ENCODE data around the gene MRM3. TPM values are rescaled to one million over a fixed set of nuclear protein-coding genes. Genes with fewer than 3 reads are reported as not detected.

The MRM3 gene
- total and polyA plus RNA-seq, 2 of the 4 experiments (the other 2 are of a cell fraction): 9.0 to 15.2 TPM

DNA sequence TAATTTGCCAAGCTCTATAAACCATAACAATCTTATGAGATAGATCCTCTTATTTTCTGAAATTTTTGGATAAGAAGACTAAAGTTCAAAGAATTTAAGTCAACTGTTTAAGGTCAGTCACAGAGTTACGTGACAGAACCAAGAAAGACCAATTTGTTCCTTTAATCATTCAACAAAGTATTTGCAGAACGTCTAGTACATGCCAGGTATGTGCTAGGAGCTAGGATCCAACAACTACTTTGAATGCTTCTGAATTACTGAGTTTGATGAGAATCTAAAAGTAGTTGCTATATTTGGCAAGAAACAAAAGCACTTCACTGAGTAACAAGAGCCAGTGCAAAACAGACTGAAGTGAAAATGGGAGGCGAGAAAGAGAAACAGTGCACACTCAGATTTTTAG lies 15.1 kb upstream of the MRM3 start:
- dilution Hi-C loops (cut with HindIII; ENCODE audit: low sequenced_read_pairs, unreplicated experiment): no loop called here
- Histone ChIP-seq H2BK5ac (ENCODE audit: low read depth, low read length, poor library complexity, severe bottlenecking) (no peak overlapping the region), H4K91ac (ENCODE audit: insufficient read depth, low read depth, low read length) (no peak overlapping the region), H3K4me3 (ENCODE audit: insufficient read depth, low read depth, low read length) (no peak overlapping the region), H3K9me1 (ENCODE audit: insufficient read depth, low read length) (no peaks in the 10 kb centered on the region), H2BK20ac (ENCODE audit: low read depth, low read length) (no peak overlapping the region), H3K27me3 (ENCODE audit: control insufficient read depth, insufficient read depth, low read length) (no peaks in the 10 kb centered on the region), H3K9me3 (ENCODE audit: control insufficient read depth, insufficient read depth, low read length) (no peaks in the 10 kb centered on the region), H2BK15ac (ENCODE audit: low read depth, low read length) (no peak overlapping the region), H3K36me3 (ENCODE audit: control insufficient read depth, insufficient read depth, low read length) (peaks cover 43% of the 10 kb centered on the region), H3K4me2 (ENCODE audit: low read depth, low read length) (no peak overlapping the region), H3K18ac (ENCODE audit: low read depth, low read length) (no peak overlapping the region), H2BK120ac (ENCODE audit: low read depth, low read length) (no peak overlapping the region), H3K27ac (ENCODE audit: insufficient read depth, low read length) (no peak overlapping the region), H2AFZ (replicated peaks; ENCODE audit: low read length, poor library complexity) (no peak overlapping the region), H4K5ac (ENCODE audit: low read depth, low read length) (no peak overlapping the region), H4K20me1 (ENCODE audit: insufficient read depth, low read length) (no peaks in the 10 kb centered on the region), H3K9ac (ENCODE audit: low read depth, low read length) (no peak overlapping the region), H3K14ac (replicated peaks; ENCODE audit: low read depth, low read length) (no peak overlapping the region), H3K56ac (ENCODE audit: extremely low read depth, insufficient read depth, low read length) (no peak overlapping the region), H3K79me1 (ENCODE audit: low read depth in 1 of 2, low read length in 2 of 2) (peaks cover 0 to 9% of the 10 kb centered on the region in 2 experiments; a peak in 3 of 4 replicates), H2AK9ac (replicated peaks; ENCODE audit: low read depth, low read length, poor library complexity) (no peak overlapping the region), H2AK5ac (ENCODE audit: low read depth, low read length) (no peak overlapping the region), H3K23ac (ENCODE audit: low read depth, low read length) (no peak overlapping the region), H3K4me1 (ENCODE audit: control insufficient read depth, insufficient read depth, low read length) (no peaks in the 10 kb centered on the region), H4K8ac (ENCODE audit: low read depth in 2 of 2, low read length in 2 of 2) (no peak overlapping the region), H3K4ac (ENCODE audit: low read depth, low read length) (no peak overlapping the region)
- TF ChIP-seq RCOR1 (IDR thresholded peaks at IDR 0.05; ENCODE audit: insufficient replicate concordance, low read length) (no peak), MAFK (IDR thresholded peaks at IDR 0.05; ENCODE audit: low read depth, low read length) (no peak), USF2 (IDR thresholded peaks at IDR 0.05; ENCODE audit: low read depth, low read length) (no peak), NFE2L2 (IDR thresholded peaks at IDR 0.05; ENCODE audit: low read depth, low read length) (no peak), RFX5 (IDR thresholded peaks at IDR 0.05; ENCODE audit: low read depth, low read length) (no peak), MXI1 (IDR thresholded peaks at IDR 0.05; ENCODE audit: borderline replicate concordance, low read depth, low read length) (no peak), RAD21 (IDR thresholded peaks at IDR 0.05; ENCODE audit: low read length) (no peak), CEBPB (IDR thresholded peaks at IDR 0.05; ENCODE audit: low read depth, low read length) (no peak), POLR2A (IDR thresholded peaks at IDR 0.05; ENCODE audit: low read depth, low read length) (no peak), SMC3 (IDR thresholded peaks at IDR 0.05; ENCODE audit: low read depth, low read length) (no peak), FOS (IDR thresholded peaks at IDR 0.05; ENCODE audit: low read depth, low read length) (no peak), MAZ (IDR thresholded peaks at IDR 0.05; ENCODE audit: borderline replicate concordance, low read depth, low read length) (no peak)
- TF ChIP-seq, protein P1, sequence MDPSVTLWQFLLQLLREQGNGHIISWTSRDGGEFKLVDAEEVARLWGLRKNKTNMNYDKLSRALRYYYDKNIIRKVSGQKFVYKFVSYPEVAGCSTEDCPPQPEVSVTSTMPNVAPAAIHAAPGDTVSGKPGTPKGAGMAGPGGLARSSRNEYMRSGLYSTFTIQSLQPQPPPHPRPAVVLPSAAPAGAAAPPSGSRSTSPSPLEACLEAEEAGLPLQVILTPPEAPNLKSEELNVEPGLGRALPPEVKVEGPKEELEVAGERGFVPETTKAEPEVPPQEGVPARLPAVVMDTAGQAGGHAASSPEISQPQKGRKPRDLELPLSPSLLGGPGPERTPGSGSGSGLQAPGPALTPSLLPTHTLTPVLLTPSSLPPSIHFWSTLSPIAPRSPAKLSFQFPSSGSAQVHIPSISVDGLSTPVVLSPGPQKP (IDR thresholded peaks at IDR 0.05; ENCODE audit: borderline replicate concordance, low read depth, low read length): no peak
- no CpG with 5 or more reads among the region's 3 CpGs for WGBS, 2 experiments (ENCODE audit: extremely low coverage in 2 of 2, insufficient read length in 1 of 2)
- ChIA-PET CTCF (no interaction called here), POLR2A (ENCODE audit: unreplicated experiment) (no interaction called here)
- ATAC-seq (ENCODE audit: low read depth) (no peak), DNase-seq (no peak)
- BruUV-seq (replicated peaks): no TSS peak
- in situ Hi-C loops (cut with MboI; ENCODE audit: low sequenced_read_pairs): no loop called here
- intact Hi-C loops (cut with micrococcal nuclease): no loop called here

All from IMR-90 (cell line).